Umbilical cord (tissue), 2 donors: ENCODE measurements around the gene GSK3B. TPM values are rescaled to one million over a fixed set of nuclear protein-coding genes. Genes with fewer than 3 reads are reported as not detected.

Source experiments
- DNase-seq: peaks from one replicate; pipeline ENCODE4 v3.0.0-alpha.2; 2015; ENCODE audit warnings: low spot score
- total RNA-seq: library from RNA; depleted of rRNA; stranded (reverse); fragments of >200 nt; gene quantifications from one replicate; pipeline ENCODE4 v1.2.3, GENCODE V29; 2014; ENCODE audit warnings: low replicate concordance; ENCODE audit not compliant: insufficient read depth

The GSK3B gene
- total RNA-seq, 1 donor from 2014 or later, result 43.1 TPM

- no peak for DNase-seq
These were observed 210.1 kb downstream of the GSK3B start for GRCh38 chr3:119884161-119884557.

- DNase-seq, result no peak
These were observed 210.6 kb downstream of the GSK3B start for GRCh38 chr3:119883461-119884160.

- DNase-seq, result no peak
These were observed 213.3 kb downstream of the GSK3B start for GRCh38 chr3:119880966-119881365.

GRCh38 chr3:119873646-119874045 is 220.6 kb downstream of the GSK3B start:
- no peak for DNase-seq

- no peak for DNase-seq
These were observed 221.5 kb downstream of the GSK3B start for GRCh38 chr3:119872773-119873172.

GRCh38 chr3:119871571-119871970 is 222.7 kb downstream of the GSK3B start:
- no peak for DNase-seq

GRCh38 chr3:119870512-119870911 is 223.7 kb downstream of the GSK3B start:
- no peak for DNase-seq

- DNase-seq, result no peak
These were observed 229.8 kb downstream of the GSK3B start for GRCh38 chr3:119864476-119864875.

GRCh38 chr3:119862616-119863015 is 231.6 kb downstream of the GSK3B start:
- DNase-seq, result no peak

- DNase-seq, result no peak
These were observed 232.6 kb downstream of the GSK3B start for GRCh38 chr3:119861681-119862080.

- DNase-seq, result no peak
These were observed 234.5 kb downstream of the GSK3B start for GRCh38 chr3:119859728-119860127.

- no peak for DNase-seq
These were observed 235.3 kb downstream of the GSK3B start for GRCh38 chr3:119858957-119859356.

- no peak for DNase-seq
These were observed 237.6 kb downstream of the GSK3B start for GRCh38 chr3:119856695-119857094.

- DNase-seq, result no peak
These were observed 245.1 kb downstream of the GSK3B start for GRCh38 chr3:119849126-119849525.

- DNase-seq, result no peak
These were observed 252.3 kb downstream of the GSK3B start for GRCh38 chr3:119841808-119842471.

GRCh38 chr3:119835556-119835955 is 258.7 kb downstream of the GSK3B start:
- DNase-seq, result no peak

- DNase-seq, result no peak
These were observed 259.4 kb downstream of the GSK3B start for GRCh38 chr3:119834754-119835370.

GRCh38 chr3:119831941-119832371 is 262.3 kb downstream of the GSK3B start:
- DNase-seq, result peak; percentile 20

GRCh38 chr3:119831022-119831421 is 263.2 kb downstream of the GSK3B start:
- no peak for DNase-seq

- no peak for DNase-seq
These were observed 264.8 kb downstream of the GSK3B start for GRCh38 chr3:119829420-119829819.

GRCh38 chr3:119826711-119827608 is 267.3 kb downstream of the GSK3B start:
- no peak for DNase-seq

GRCh38 chr3:119825820-119826219 is 268.4 kb downstream of the GSK3B start:
- DNase-seq, result no peak
